ENCODE results near the gene SYT2. TPM values are rescaled to one million over a fixed set of nuclear protein-coding genes. Genes with fewer than 3 reads are reported as not detected.
A peak's percentile ranks its signal among the peaks of the same experiment; 100 is the strongest.
"Not testable (repeated sequence)": the region's sequence is repeated elsewhere in the genome, so short reads cannot be mapped to it uniquely, and the experiment has no call there.

The SYT2 gene
- total RNA-seq, 1 experiment from 2014 or later, result 0.02 TPM

- no peak for DNase-seq (ENCODE audit: low read depth)
Observed at GRCh38 chr1:202572867-202573266, 137.4 kb downstream of the SYT2 start.

DNA sequence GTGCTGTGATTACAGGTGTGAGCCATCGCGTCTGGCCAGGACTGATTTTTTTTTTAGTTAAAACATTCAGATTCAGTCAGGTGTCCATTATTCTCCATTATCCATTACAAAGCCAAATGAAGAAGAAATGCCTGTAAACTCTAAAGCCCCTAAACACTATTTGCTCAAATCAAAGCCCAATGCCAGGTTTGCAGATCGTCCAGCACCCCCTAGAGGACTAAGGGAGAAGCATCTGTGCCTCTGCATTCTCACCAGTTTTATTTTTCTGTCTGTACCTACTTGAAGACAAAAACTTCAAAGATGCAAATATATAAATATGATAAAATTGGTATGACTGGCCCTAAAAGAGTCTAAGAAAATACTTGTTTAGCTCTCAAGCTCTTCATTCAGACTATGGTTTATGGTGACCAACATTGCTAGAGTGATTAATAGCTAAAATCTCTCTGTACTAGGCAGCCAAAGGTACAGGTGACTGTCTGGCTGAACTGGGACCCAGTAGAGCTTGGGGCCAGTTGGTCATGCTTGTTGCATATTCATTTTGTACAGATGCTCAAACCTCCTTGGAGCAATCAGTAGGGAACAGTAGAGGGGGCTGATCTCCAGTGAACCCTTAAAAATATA is 138.4 kb downstream of the SYT2 start:
- DNase-seq (ENCODE audit: low read depth), result no peak

DNA sequence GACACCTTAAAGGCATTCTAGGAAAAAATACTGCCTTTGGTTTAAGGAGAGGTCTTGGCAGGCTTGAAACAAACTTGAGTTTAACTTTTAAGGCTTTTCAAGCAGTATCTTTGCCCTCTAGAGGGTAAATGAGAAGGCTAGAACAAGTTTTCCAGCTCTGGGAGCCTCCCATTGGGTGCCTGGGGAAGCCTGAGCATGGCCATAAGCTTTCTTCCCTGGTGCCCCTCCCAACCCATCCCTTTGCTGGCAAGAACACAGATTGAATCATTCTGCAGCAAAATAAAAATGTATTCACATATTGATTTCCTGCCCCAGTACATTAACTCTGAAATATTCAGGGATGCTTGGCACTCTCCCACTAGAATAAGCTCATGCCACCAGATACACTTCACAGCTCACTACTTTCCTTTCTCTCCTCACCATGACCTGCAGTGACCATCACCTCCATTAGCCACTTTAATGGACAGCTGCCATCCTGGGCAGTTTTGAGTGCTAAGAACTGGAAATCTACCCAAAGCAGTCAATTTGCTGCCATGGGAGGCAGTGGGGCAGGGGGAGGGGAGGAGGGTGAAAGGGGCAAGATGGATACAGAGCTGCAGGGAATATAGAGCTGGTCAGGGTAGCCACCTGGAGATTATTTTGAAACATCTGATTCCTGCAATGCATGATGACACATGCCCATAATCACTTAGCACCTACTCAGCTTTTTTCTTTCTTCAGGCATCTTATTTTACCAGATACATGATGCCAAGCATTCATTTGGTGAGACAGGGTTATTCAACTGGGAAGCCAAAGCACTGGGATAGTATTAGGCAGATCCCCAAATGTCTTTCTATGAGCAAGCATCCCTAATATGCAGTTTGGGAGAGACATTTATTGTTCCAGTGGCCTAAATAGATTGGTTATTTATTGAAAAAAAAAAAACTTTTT is 140.6 kb downstream of the SYT2 start:
- no peak for DNase-seq (ENCODE audit: low read depth)

- no peak for DNase-seq (ENCODE audit: low read depth)
Observed at GRCh38 chr1:202568826-202569225, 141.4 kb downstream of the SYT2 start.

DNA sequence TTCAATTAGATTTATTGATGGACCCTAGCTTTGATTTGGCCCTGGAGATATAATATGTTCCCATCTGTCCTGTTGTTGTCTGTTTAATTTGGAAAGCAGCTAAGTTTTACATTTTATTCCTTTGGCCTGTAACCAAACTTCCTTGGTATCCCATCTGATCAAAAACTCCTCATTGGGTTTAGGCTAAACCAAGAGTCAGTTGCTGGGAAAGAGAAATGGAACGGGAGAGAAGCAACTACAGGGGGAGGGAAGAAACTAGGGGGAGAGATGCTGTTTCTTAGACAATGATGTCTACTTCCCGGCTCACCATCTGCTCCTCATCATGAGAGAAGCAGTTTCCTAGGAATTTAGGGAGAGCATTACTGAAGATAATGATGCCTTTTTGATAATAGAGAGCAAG is 141.8 kb downstream of the SYT2 start:
- no peak for DNase-seq (ENCODE audit: low read depth)

- DNase-seq (ENCODE audit: low read depth), result peak; percentile 25
Observed at GRCh38 chr1:202567738-202568137, 142.5 kb downstream of the SYT2 start.

GRCh38 chr1:202565890-202566602 is 144.2 kb downstream of the SYT2 start:
- DNase-seq (ENCODE audit: low read depth), result no peak

DNA sequence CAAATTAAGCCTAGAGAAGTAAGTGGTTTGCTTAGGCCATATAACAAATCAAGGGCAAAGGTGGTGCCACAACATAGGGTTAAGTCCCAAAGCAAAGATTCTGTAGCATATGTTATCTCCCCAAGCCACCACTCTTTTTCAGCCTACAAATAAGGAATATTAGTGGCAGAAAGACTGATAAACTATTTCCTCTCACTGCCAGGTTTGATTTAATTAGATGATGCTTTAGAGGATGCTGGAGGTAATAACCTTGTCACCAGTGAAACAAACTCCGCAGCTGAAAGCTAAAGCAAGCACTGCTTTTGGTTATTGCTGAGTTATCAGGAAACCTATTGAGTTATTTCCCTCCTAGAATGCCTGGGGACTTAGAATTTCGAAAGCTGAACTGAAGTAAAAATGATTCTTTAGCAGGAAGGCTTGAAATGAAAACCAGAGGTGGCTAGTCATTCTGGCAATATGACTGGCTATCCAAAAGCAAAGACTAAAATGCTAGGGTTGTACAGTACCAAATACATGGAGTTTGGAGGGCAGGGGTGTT is 145.2 kb downstream of the SYT2 start:
- DNase-seq (ENCODE audit: low read depth), result no peak

DNA sequence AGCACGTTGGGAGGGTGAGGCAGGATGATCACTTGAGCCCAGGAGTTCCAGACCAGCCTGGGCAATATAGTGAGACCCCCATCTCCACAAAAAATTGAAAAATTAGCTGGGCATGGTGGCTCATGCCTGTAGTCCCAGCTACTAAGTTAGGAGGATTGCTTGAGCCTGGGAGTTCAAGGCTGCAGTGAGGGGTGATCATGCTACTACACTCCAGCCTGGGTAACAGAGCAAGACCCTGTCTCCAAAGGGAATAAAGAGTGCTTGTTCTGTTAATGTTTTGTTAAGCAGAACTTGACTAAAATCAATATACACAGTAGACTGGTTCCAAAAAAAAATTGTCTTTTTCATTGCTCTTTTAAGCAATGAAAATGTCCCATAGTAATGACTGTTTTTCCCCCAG is 146.4 kb downstream of the SYT2 start:
- DNase-seq (ENCODE audit: low read depth), result no peak

DNA sequence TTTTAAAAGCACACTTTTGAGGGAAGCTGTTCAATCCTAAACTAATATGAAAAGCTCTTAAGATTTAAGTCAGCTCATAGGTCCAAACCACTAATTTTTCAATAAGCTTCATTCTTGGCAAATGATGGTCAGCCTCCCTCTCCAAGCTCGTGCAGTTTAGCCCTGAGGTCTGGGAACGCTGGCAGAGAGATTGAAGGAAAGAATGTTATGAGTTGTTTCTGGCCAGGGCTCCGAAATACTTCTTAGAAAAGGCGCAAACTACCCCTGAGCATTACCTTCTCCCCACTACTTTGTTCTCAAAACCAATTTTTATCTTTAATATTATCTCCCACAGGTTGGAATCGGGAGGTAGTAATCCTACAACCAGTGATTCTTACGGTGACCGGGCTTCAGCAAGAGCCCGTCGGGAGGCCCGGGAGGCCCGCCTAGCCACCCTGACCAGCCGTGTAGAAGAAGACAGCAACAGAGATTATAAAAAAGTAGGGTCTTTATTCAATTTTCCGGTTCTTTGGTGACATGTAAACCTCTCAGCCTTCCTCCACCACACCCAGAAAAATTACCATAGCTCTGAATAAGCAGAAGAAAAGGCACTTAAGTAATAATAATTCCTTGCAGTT is 147.7 kb downstream of the SYT2 start:
- no peak for DNase-seq (ENCODE audit: low read depth)

GRCh38 chr1:202561726-202562443 is 148.4 kb downstream of the SYT2 start:
- no peak for DNase-seq (ENCODE audit: low read depth)

DNA sequence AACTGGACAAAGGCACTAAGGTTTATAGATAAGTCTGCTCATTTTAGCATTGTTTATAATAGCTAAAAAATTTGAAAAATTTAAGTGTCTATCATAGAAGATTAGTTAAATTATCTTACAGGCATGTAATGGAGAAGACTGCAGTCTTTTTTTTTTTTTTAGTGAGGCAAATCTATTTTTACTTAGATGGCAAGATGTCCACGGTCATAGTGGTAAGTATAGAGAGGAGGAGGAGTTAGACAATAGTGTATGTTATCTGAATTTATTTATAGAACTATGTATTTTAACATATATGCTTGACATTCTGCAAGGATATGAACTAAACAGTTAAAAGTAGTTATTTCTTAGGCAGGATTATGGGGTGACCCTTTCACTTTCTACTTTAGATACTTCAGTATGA is 149.0 kb downstream of the SYT2 start:
- DNase-seq (ENCODE audit: low read depth), result no peak

- DNase-seq (ENCODE audit: low read depth), result not testable (repeated sequence)
Observed at GRCh38 chr1:202557662-202558061, 152.6 kb downstream of the SYT2 start.

DNA sequence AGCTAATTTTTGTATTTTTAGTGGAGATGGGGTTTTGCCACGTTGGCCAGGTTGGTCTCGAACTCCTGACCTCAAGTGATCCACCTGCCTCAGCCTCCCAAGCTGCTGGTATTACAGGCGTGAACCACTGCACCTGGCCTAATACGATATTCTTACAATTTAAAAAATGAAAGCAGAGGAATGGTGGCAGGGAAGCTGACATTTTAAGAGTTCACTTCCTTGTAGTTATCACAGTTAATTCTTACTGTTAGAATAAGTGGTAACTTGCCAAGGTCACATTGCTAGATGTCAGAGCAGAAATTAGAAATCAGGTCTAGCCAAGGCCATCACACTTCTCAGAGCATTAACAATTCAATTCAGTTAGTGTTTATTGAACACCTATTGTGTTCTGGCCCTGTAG is 154.2 kb downstream of the SYT2 start:
- not testable (repeated sequence) for DNase-seq (ENCODE audit: low read depth)

- DNase-seq (ENCODE audit: low read depth), result not testable (repeated sequence)
Observed at GRCh38 chr1:202554619-202555018, 155.6 kb downstream of the SYT2 start.

GRCh38 chr1:202553560-202554038 is 156.7 kb downstream of the SYT2 start:
- DNase-seq (ENCODE audit: low read depth), result no peak

GRCh38 chr1:202553078-202553477 is 157.2 kb downstream of the SYT2 start:
- not testable (repeated sequence) for DNase-seq (ENCODE audit: low read depth)

DNA sequence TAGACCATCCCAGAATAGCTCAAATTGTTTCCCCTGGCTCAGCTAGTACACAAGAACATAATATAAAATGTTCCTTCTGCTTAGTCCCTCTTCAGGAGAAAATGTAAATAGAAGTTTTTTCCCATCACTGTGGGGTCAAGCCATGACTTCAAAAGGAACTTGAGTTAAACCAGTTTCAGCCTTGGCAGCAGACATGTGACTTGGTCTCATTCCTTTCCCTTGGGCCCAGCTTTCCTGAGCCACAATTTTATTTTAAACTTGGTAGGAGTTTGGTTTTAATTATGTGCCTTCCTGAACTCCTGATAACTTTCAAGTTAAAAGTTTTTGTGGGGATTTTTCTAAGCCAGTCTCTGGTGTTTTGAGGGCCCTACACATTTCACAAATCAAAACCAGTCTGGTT is 157.6 kb downstream of the SYT2 start:
- not testable (repeated sequence) for DNase-seq (ENCODE audit: low read depth)

GRCh38 chr1:202551683-202552082 is 158.6 kb downstream of the SYT2 start:
- DNase-seq (ENCODE audit: low read depth), result no peak

DNA sequence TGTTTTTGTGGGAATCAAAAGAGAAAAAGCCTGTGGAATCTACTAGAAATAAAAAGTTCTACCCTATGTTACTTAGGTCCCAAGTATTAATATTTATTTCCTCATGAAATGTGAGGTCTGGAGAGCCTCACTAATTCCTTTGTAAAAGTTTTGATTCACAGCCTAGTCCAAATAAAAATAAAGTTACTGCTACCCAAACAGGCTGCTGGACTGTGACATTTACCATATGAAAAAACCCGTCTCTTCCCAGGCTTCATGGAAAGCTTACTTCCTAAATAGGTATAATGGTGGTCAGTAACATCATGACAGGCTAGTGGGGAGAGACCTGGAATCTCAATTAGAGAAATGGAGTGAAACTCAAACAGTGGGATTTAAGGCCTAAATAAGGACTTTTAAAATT is 160.2 kb downstream of the SYT2 start:
- not testable (repeated sequence) for DNase-seq (ENCODE audit: low read depth)

Data from HT1080 (cell line).